AG09319 (cell line): ENCODE measurements around the gene PELI2.

ENCODE experiments used
- DNase-seq: peaks from one replicate; pipeline ENCODE4 v3.0.0-alpha.2; 2010; ENCODE audit warnings: low read depth; ENCODE audit errors: extremely low read depth
- CTCF ChIP-seq: IDR thresholded peaks from 2 replicates; pipeline ENCODE4 v1.5.1; 2011; ENCODE audit warnings: low read depth, mild to moderate bottlenecking, inconsistent platforms, low read length, moderate library complexity

The PELI2 gene

DNA sequence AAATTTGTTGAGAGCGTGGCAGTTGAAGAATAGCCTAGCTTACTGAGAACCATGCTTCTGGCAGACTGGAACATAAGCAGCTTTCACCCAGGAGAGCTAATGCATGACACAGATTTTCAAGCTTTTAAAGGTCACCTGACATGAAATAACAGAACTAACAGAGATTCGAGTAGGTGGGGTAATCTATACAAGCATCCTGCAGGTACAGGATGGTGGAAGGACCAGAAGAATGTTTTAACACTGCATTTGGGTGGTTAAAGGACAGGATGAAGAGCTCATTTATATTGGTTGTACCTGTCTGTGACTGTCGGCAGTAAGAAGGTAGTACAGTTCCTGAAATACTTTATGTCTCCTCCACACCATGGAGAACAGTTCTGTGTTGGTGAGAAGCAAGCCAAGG, 8.9 kb downstream of the PELI2 start:
- TF ChIP-seq CTCF, result no peak
- no peak for DNase-seq

DNA sequence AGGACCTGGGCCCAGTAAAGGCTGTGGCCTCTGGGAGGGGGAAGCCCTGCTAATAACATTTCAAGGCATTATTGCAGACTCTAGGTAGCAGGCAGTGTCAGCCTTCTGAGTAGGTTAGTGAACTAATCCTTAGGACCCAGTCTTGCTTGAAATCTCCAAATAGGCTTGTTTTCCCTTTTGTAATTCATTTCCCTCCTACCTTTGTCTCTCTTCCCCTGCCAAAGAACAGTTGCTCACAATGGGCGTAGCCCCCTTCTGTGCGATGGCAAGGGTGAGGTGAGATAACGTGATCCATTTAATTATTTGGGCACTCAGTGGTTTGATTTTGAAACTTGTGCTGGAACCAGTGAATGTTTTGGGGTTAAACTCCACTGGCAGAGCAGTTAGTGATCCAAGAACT, 10.9 kb downstream of the PELI2 start:
- no peak for TF ChIP-seq CTCF
- no peak for DNase-seq

GRCh38 chr14:56129933-56130332, 11.7 kb downstream of the PELI2 start:
- no peak for TF ChIP-seq CTCF
- no peak for DNase-seq

DNA sequence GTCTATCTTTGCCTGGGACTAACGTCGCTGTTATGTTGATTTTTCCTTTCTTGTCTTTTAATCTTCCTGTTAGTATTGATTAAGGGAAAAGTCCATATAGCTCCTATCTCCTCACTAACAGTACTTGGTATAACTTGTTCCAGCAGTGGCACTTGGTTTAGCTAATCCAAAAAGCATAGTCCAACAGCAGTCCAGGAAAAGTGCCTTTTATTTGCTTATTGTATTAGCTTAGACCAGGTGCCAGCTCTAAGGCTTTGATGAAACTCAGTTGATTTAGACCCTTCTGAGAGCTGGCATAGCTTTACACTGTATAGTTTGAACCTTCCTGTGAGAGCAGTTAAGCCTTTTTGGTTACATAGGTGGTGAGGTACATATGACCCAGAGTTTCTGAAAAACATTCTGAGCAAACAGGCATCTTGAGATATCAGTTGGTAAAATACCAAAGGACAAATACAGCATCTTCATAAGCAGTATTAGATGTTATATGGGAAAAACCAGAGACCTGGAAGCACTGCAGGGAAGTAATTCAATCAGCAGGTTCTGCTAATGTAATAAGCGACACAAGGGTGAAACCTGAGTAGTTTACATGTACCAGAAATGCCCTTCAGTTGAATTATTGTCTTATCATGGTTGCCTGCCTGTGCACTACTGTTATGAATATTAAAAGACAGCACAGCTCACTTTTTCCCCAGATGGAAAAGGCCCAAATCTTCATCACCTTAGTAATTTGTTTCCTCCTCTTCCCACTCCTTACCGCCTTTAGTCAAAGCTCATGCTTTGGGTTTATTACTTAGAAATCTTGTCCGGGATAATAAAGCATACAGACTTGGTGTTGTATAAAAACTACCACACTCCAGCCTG, 13.0 kb downstream of the PELI2 start:
- TF ChIP-seq CTCF, result no peak
- DNase-seq, result no peak

- no peak for DNase-seq
- no peak for TF ChIP-seq CTCF
Measured at GRCh38 chr14:56131865-56132833, 13.9 kb downstream of the PELI2 start.

DNA sequence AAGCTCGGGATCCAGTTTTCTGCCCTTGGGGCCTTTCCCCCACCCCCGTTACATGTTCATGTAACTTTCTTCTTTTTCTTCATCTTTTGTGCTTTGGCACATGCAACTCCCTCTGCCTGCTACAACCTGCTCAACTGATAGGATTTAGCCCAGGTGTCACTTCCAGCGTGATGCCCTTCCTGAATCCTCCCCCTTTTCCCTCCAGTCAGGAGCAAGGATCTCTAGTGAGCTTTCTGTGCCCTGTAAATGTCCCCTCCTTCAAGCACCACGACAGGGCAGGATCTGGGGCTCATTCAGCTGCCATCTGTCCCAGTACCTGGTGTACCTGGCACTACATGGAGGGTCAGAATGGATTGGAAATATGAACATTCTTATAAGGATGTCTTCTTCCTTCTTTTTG, 15.3 kb downstream of the PELI2 start:
- no peak for TF ChIP-seq CTCF
- no peak for DNase-seq

DNA sequence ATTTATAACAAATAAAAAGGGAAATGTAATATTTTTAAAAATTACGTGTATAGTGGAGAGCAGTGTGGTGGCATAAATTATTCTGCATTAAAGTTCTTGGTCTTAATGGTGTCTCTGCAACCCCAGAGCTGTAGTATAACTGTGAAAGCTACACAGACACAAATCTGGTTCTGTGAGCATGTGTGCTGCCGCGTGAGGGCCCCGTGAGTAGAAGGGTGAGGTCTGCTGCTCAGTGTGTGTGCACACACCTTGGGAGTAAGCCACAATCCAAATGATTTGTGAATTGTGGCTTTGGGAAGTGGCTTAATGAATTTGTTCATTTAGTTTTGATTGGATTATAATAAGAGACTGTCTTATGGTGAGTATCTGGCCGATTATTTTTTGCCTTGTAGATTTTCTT, 16.8 kb downstream of the PELI2 start:
- DNase-seq, result no peak
- no peak for TF ChIP-seq CTCF
